Measurements from ENCODE around the gene LAMA3. TPM values are rescaled to one million over a fixed set of nuclear protein-coding genes. Genes with fewer than 3 reads are reported as not detected.

The LAMA3 gene
- total RNA-seq, 1 experiment from 2014 or later = 5.6 TPM

GRCh38 chr18:23845988-23846630, 156.9 kb downstream of the LAMA3 start:
- Histone ChIP-seq H3K9me3 (ENCODE audit: control insufficient read depth in 1 of 2, insufficient read depth in 1 of 2, low read depth in 1 of 2, low read length in 2 of 2) (no peaks in the 10 kb centered on the region), H2AFZ (ENCODE audit: low read depth, low read length, poor library complexity, severe bottlenecking) (no peak overlapping the region), H3K4me3 (replicated peaks in 1 of 2; ENCODE audit: low read depth in 1 of 2, low read length in 2 of 2) (no peak overlapping the region), H3K9ac (ENCODE audit: low read length) (no peak overlapping the region), H3K9me2 (ENCODE audit: insufficient read depth) (no peaks in the 10 kb centered on the region), H3K27me3 (ENCODE audit: insufficient read depth, low read length) (no peaks in the 10 kb centered on the region), H3K36me3 (ENCODE audit: control insufficient read depth in 1 of 2, insufficient read depth in 2 of 2, low read length in 2 of 2) (no peaks in the 10 kb centered on the region), H3K4me1 (ENCODE audit: control insufficient read depth in 1 of 2, insufficient read depth in 2 of 2, low read length in 2 of 2) (peaks cover 6 to 18% of the 10 kb centered on the region in 2 experiments; a peak in 3 of 4 replicates), H4K20me1 (ENCODE audit: insufficient read depth) (no peaks in the 10 kb centered on the region), H3K27ac (ENCODE audit: low read depth, low read length) (no peak overlapping the region), H3K4me2 (ENCODE audit: low read length) (no peak overlapping the region), H3K79me2 (ENCODE audit: insufficient read depth, low read length) (no peaks in the 10 kb centered on the region)
- intact Hi-C loops (cut with micrococcal nuclease) = no loop called here
- CTCF ChIA-PET = no interaction called here
- DNase-seq (ENCODE audit: low read depth, low spot score) (no peak), ATAC-seq (no peak)
- POLR2A ChIA-PET = no interaction called here
- no TSS peak for BruUV-seq (replicated peaks)
- RAD21 ChIA-PET (ENCODE audit: low non-redundant PET in 1 of 2, low total read pairs in 2 of 2, uncharacterized antibody in 2 of 2, unreplicated experiment in 2 of 2) = no interaction called here
- TF ChIP-seq EZH2 (IDR thresholded peaks at IDR 0.05) (no peak), CBX3 (IDR thresholded peaks at IDR 0.05; ENCODE audit: low read depth) (no peak), SIN3A (IDR thresholded peaks at IDR 0.05; ENCODE audit: low read depth) (no peak), FOSL1 (IDR thresholded peaks at IDR 0.05; ENCODE audit: low read depth) (no peak), JUND (IDR thresholded peaks at IDR 0.05) (no peak), POLR2A (IDR thresholded peaks at IDR 0.05; ENCODE audit: borderline replicate concordance, extremely low read depth, insufficient read depth, insufficient read length) (no peak), ZFX (IDR thresholded peaks at IDR 0.05) (no peak), EZH2phosphoT487 (IDR thresholded peaks at IDR 0.05; ENCODE audit: borderline replicate concordance) (no peak), POLR2AphosphoS5 (IDR thresholded peaks at IDR 0.05; ENCODE audit: low read depth, low read length) (no peak)

- Histone ChIP-seq H2AFZ (ENCODE audit: low read depth, low read length, poor library complexity, severe bottlenecking) (no peak overlapping the region), H3K27me3 (ENCODE audit: insufficient read depth, low read length) (no peaks in the 10 kb centered on the region), H4K20me1 (ENCODE audit: insufficient read depth) (no peaks in the 10 kb centered on the region), H3K9me3 (ENCODE audit: control insufficient read depth in 1 of 2, insufficient read depth in 1 of 2, low read depth in 1 of 2, low read length in 2 of 2) (no peaks in the 10 kb centered on the region), H3K27ac (ENCODE audit: low read depth, low read length) (no peak overlapping the region), H3K9ac (ENCODE audit: low read length) (no peak overlapping the region), H3K4me2 (ENCODE audit: low read length) (no peak overlapping the region), H3K4me3 (replicated peaks in 1 of 2; ENCODE audit: low read depth in 1 of 2, low read length in 2 of 2) (no peak overlapping the region), H3K4me1 (ENCODE audit: control insufficient read depth in 1 of 2, insufficient read depth in 2 of 2, low read length in 2 of 2) (peaks cover 6 to 18% of the 10 kb centered on the region in 2 experiments; a peak in 3 of 4 replicates), H3K36me3 (ENCODE audit: control insufficient read depth in 1 of 2, insufficient read depth in 2 of 2, low read length in 2 of 2) (no peaks in the 10 kb centered on the region), H3K79me2 (ENCODE audit: insufficient read depth, low read length) (no peaks in the 10 kb centered on the region), H3K9me2 (ENCODE audit: insufficient read depth) (no peaks in the 10 kb centered on the region)
- TF ChIP-seq EGR1 (IDR thresholded peaks at IDR 0.05; ENCODE audit: low read depth) = no peak
- no peak for TF ChIP-seq EZH2 (IDR thresholded peaks at IDR 0.05)
- no peak for TF ChIP-seq ATF3 (IDR thresholded peaks at IDR 0.05)
- no peak for TF ChIP-seq RAD21 (IDR thresholded peaks at IDR 0.05; ENCODE audit: low read depth)
- TF ChIP-seq JUND (IDR thresholded peaks at IDR 0.05) = no peak
- no TSS peak for BruUV-seq (replicated peaks)
- no peak for ATAC-seq
- POLR2A ChIA-PET = no interaction called here
- RAD21 ChIA-PET (ENCODE audit: low non-redundant PET in 1 of 2, low total read pairs in 2 of 2, uncharacterized antibody in 2 of 2, unreplicated experiment in 2 of 2) = no interaction called here
- DNase-seq (ENCODE audit: low read depth, low spot score) = no peak
- CTCF ChIA-PET = no interaction called here
- intact Hi-C loops (cut with micrococcal nuclease) = no loop called here
Measured at GRCh38 chr18:23847321-23847986, 158.2 kb downstream of the LAMA3 start.

Data from HCT116 (cell line).